Superior temporal gyrus (tissue), 1 donor: ENCODE data around the gene FYB2.
"Not testable (repeated sequence)": the region's sequence is repeated elsewhere in the genome, so short reads cannot be mapped to it uniquely, and the experiment has no call there.

Experiments
- DNase-seq: peaks from one replicate; pipeline ENCODE4 v3.0.0-alpha.2; 2016; ENCODE audit errors: extremely low spot score

Gene FYB2

DNA sequence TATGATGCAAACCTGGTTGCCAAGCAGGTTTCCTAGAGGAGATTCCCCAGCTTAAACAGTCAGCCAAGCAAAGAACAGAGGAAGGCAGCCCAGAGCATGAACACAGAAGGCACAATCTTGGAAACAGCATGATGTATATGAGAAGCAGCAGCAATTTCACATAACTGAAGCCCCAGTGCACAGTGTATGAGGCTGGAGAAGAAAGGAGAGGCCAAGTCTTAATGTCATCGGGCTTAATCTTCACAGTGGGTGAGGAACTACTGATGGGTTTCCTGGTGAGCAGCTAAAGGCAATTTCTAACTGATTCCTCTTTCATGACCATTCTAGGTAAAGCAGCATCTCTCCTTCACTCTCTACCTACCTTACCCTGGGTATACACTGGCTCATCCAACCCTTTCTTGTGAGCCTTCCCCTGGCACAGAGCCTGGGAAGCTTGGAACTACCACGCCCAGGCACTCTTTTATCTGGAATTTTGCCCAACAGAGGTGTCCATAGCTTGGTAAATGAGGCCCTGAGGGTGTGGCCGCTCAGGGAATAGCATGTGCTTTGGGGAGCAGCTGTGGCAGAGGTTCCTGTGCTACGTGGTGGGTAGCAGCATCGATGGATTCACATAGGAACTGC is 22.0 kb downstream of the FYB2 start:
- no peak for DNase-seq

DNA sequence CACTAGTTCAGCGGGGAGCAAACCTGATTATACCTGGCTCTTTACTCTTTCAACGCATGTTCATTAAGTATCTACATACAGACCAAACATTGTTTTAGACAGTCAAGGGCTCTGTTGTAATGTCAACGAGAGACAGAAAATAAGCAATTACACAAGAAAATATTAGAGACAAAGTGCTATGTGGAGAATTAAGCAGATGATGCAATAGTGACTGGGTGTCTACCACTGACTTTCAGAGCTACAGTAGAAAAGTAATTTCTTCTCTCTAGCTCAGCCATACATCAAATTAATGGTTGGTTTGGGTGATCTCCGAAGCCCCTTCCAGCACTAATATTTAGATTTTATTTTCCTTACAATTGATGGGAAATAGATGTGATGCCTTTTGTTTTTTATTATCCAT is 23.3 kb downstream of the FYB2 start:
- no peak for DNase-seq

DNA sequence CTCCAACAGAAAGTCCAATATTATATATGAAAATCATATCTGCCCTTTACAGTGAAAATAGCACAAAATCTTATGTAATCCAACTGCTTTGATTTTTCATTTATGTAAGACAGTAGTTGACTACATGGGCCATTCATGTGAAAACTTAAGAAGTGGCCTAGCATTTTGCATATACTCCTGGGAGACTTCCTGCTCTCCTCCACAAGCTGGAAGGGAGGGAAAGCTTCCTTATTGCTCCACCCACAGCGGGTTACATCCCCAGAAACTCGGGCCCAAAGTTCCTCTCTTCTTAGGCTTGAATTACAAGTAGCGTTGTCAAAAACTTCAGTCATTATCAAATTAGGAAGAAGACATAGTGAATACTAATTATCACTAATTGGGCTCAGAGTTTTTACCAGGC is 29.2 kb downstream of the FYB2 start:
- no peak for DNase-seq

- no peak for DNase-seq
Measured at GRCh38 chr1:56788588-56788987, 30.6 kb downstream of the FYB2 start.

DNA sequence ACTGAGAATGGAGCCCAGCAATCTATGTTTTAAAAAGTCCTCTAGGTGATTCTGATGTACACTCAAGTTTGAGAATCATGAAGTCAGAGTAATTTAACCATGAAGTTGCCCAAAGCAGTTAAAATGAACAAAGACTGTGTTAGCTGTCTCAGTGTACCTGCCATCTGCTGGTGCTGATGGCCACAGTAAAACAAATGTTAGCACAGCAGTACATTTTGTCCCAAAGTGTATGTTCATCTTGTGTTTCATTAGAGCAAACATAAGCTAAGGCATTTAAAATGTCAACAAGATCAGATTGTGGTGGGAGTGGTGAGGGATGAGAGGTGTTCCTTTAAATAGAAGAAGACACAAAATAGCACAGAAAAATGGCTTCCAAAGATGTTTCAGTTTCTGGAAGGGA is 31.1 kb downstream of the FYB2 start:
- DNase-seq: no peak

GRCh38 chr1:56787330-56787729 is 31.9 kb downstream of the FYB2 start:
- DNase-seq: no peak

- no peak for DNase-seq
Measured at GRCh38 chr1:56782773-56783172, 36.4 kb downstream of the FYB2 start.

- no peak for DNase-seq
Measured at GRCh38 chr1:56780826-56781225, 38.4 kb downstream of the FYB2 start.

DNA sequence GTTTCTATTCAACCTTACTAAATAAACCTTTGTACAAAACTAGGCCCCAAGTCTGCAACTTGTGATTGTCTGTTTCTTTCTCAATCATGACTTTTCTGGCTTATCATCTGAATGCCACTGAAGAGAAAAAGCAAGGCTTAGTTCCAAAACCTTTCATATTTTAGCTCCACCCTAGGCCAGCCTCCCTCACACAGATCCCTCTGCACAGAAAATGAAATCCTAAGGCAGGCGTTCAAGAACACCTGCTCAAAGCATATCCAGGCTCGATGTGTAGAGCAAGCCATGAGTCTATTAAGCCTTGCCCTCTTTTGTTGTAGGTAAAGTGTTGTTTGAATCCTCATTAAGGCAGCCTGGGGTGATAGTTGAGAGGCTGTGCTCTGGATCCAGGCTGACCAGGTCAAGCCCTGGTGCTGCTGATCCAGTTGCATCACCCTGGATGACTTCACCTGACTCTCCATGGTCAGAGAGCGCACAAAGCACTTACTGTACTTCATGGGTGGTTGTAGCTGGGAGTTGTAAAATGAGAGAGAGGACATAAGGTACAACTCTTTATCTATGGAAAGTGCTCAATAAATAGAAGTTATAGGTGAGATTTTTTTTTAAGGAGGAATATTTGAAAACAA is 39.0 kb downstream of the FYB2 start:
- no peak for DNase-seq

- no peak for DNase-seq
Measured at GRCh38 chr1:56777972-56778371, 41.2 kb downstream of the FYB2 start.

GRCh38 chr1:56774732-56775131 is 44.5 kb downstream of the FYB2 start:
- not testable (repeated sequence) for DNase-seq

DNA sequence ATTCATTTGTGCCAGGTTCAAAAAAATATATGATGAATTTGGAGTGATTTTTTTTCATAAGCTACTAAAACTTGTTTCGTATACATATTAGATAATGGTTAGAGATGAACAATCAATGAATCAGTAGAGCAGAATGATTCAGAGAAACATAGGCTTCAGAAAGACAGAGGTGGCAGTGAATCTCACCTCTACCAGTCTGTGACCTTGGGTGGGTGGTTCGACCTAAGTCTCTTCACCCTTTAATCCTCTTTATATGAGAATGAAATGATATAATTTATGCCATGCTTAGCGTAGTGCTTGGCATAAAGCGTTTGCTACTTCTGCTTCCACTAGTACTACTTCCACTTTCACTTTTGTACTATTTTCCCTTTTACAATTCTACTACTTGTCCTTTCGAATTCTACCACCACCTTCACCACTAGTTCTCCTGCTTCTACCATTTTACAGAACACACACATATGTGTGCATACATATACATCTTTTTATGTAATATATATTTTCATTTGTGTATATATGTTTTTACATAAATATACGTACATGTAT is 45.1 kb downstream of the FYB2 start:
- DNase-seq: no peak

DNA sequence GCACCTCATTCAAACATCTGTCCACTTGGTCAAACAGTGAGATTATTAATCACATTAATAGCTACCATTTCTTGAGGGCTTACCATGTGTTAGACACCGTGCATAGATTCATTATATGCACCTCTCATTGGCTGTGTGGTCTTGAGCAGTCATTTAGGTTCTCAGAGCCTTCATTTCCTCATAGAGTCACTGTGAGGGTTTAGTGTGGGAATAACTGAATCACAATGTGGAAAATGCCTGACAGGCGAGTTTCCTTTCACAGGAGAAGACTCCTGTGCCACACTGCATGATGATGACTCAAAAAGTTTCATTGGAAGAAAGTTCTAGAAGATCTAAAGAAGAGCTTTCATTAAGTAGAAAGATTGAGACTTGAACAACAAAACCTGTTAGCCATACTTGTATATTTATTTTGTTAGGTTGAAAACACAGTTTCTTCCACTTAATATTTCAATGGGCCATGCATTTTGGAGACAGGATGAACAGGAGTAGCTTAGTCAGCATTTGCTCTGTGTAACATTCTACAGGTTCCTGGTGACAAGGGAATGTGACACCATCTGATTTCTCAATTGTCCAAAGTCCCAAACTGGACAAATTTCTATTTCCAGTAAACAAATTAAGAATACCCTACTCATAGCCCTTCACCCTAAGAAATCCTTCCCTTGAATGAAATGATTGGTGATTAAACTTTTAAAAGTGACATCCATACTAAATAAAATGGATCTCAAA is 45.7 kb downstream of the FYB2 start:
- DNase-seq: no peak

GRCh38 chr1:56771717-56772116 is 47.5 kb downstream of the FYB2 start:
- DNase-seq: no peak

- no peak for DNase-seq
Measured at GRCh38 chr1:56758794-56759193, 60.4 kb downstream of the FYB2 start.

GRCh38 chr1:56758135-56758534 is 61.1 kb downstream of the FYB2 start:
- no peak for DNase-seq

DNA sequence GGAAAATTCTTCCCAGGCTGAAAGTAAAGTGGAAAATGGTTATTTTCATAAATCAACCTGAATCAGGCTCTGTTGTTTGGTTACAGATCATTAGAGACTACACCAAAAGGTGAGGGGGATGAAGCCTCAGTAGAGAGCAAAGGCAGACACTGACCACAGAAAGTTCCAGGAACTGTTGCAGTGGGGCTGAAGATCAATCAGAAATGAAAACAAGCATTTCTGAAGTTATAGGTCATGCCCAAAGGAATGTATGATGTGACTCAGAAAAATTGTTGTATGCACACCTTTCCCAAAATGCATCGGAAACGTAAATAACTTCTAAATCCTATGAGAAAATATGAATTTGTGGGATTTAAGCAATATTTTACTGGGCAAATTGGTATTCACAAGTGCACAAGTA is 63.3 kb downstream of the FYB2 start:
- DNase-seq: no peak

- no peak for DNase-seq
Measured at GRCh38 chr1:56754708-56755479, 64.3 kb downstream of the FYB2 start.

- no peak for DNase-seq
Measured at GRCh38 chr1:56745231-56745630, 74.0 kb downstream of the FYB2 start.

DNA sequence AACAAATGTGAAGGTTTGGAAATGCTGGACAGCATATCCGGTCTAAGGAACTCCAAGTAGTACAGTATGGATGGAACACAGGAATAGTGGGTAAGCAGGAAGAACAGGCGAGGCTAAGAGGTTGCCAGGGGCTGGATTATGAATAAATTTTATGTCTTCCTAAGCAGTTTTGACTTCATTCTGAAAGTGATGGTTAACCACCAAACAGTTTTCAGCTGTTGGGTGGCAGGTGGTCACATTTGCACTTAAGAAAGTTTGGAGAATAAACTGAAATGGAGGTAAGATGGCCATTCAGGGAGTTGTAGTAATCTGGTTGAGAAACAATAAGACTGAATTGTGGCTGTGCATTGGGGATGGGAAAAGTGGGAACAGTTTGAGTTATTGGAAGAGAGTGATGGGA is 90.2 kb downstream of the FYB2 start:
- DNase-seq: no peak

DNA sequence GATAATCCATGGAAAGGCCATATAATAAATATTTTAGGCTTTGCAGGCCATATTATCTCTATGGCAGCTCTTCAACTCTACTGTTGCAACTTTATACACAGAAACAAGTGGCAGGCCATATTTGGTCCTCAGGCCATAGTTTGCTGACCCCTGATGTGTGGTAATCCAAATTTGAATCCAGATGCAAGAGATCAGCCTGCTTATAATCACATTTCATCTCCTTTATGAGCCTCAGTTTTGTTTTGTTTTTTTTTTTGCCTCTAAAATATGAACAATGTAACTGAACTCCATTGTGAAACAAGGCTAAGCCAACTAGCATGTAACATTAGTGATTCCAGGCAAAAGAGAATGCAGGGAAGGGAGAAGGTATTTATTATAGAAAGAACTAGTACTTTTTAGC is 92.5 kb downstream of the FYB2 start:
- no peak for DNase-seq

GRCh38 chr1:56719171-56719570 is 100.0 kb downstream of the FYB2 start:
- no peak for DNase-seq
